Amniotic stem cell (primary cell): ENCODE data around the gene FILIP1L.
"Not testable (repeated sequence)": the region's sequence is repeated elsewhere in the genome, so short reads cannot be mapped to it uniquely, and the experiment has no call there.

ENCODE experiments used
- DNase-seq: peaks from one replicate; lab custom pipeline; 2025; lab: John Stamatoyannopoulos, UW

Gene FILIP1L

GRCh38 chr3:100073714-100074307, 40.5 kb downstream of the FILIP1L start:
- DNase-seq = peak; percentile 28

GRCh38 chr3:100073049-100073713, 41.1 kb downstream of the FILIP1L start:
- DNase-seq = no peak

GRCh38 chr3:100072326-100073048, 41.8 kb downstream of the FILIP1L start:
- DNase-seq = no peak

GRCh38 chr3:100069472-100069871, 44.8 kb downstream of the FILIP1L start:
- DNase-seq = no peak

DNA sequence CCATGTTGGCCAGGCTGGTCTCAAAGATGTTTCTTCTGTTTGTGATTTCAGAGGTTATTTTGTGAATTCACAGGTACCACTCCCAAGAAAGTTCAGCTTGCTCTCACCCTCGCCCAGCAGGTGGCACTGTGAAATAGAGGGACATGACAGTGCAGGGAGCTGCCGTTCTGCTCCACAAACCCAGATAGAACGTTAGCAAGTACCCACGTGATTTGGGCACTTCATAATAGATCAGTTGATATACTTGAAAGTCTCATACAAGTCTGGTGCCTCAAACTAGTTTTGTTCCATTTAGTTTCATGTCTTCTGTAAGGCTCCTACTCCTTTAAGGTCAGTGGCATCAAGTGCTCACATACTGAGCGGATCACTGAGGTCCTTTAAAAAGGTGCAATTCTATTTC, 45.5 kb downstream of the FILIP1L start:
- peak; percentile 43 for DNase-seq

GRCh38 chr3:100067589-100067988, 46.7 kb downstream of the FILIP1L start:
- no peak for DNase-seq

DNA sequence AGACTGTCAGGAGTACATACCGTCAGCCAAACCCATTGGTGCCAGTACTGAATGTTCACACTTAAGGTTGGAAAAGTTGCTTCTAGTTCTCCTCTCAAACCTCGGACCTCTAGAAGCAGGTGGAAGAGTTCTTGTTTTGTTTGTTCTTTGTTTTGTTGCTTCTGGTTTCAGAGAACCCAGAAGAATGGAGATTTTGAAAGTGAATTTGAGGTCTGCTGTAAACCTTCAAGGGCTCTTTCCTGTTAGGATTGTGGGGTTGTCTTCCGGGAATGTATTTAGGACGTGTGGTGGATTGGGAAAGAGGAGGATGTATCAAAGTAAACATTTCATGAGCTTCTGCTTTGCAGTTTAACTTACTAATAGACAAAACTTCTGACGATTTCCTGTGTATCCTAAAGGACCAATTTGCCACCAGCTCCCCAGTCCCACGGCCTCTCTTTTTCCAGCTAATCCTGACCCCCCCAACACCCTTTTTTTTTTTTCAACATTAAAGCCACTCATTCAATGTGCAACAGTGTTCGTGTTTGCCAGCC, 50.3 kb downstream of the FILIP1L start:
- DNase-seq = no peak

DNA sequence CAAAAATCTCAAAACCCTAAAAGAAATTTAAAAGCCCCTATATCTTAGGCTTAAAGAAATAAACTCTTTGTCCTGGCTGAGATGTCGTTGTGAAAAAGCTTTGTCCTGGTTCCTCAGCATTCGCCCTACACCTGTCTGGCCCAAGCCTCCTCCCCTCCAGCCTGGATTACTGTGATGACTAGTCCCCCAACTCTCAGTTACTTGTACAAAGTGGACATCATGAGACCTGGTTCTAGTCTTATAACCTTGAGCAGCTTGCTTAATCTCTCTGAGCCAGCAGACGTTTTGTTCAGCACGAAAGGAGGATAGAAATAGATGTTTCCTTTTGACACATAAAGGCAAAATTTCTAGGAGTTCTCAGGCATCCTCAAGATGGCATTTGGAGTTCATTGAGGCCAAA, 51.6 kb downstream of the FILIP1L start:
- no peak for DNase-seq

DNA sequence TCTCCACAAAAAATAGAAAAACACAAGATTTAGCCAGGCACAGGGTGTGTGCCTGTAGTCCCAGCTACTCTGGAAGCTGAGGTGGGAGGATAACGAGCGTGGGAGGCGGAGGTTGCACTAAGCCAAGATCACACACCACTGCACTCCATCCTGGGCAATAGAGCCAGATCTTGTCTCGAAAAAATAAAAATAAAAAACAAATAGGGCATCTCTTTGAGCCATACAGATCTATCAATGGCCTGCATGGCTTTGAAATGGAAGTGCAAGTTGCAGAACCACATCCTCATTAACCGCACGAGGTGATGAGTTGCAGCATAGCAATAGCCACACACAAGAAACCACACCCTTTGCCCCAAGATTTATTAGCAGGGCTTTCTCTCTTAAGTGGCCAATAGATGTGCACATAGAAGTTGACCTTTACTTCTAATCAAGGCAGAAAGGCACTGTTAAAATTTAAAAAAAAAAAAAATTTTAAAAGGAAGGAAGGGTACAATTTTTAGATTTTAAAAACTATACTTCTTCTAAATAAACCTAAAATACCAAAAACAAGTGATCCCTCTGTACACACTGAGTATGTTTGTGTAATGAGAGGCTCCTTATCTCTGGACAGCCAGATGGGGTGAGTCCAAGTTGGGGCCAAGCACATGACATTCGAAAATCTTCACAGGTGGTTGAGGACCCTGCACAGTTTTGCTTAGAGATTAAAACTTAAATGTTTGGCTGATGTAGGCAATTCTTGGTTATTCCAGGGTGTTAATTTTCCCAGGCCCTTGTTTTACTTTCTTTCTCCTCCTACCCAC, 53.4 kb downstream of the FILIP1L start:
- DNase-seq = no peak

- DNase-seq = no peak
Measured at GRCh38 chr3:100059472-100059871, 54.8 kb downstream of the FILIP1L start.

- no peak for DNase-seq
Measured at GRCh38 chr3:100057716-100058575, 56.4 kb downstream of the FILIP1L start.

- no peak for DNase-seq
Measured at GRCh38 chr3:100053951-100054620, 60.2 kb downstream of the FILIP1L start.

DNA sequence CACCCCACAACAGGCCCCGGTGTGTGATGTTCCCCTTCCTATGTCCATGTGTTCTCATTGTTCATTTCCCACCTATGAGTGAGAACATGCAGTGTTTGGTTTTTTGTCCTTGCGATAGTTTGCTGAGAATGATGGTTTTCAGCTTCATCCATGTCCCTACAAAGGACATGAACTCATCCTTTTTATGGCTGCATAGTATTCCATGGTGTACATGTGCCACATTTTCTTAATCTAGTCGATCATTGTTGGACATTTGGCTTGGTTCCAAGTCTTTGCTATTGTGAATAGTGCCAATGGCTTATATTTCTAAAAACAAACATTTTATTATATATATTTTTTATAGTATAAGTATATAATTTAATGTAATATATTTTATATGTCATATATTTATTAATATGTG, 62.8 kb downstream of the FILIP1L start:
- not testable (repeated sequence) for DNase-seq

DNA sequence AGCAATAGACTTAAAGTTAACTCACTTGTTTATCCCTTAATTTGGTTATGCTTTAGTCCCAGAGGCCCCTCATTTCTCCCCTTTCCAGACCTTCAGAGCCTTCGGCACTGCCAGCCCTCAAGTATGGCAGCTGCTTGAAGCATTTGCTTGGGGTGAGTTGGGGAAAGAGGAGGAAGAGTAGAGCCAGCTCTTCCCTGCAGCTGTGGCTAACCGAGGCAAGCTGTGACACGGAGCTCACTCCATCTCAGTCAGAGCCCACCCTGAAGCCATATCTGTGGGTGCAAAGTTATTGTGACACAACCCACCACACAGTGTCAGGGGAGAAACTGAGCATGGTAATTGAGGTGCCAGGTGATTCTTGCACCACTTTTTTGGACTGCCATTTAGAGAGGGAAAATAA, 66.1 kb downstream of the FILIP1L start:
- DNase-seq = no peak

DNA sequence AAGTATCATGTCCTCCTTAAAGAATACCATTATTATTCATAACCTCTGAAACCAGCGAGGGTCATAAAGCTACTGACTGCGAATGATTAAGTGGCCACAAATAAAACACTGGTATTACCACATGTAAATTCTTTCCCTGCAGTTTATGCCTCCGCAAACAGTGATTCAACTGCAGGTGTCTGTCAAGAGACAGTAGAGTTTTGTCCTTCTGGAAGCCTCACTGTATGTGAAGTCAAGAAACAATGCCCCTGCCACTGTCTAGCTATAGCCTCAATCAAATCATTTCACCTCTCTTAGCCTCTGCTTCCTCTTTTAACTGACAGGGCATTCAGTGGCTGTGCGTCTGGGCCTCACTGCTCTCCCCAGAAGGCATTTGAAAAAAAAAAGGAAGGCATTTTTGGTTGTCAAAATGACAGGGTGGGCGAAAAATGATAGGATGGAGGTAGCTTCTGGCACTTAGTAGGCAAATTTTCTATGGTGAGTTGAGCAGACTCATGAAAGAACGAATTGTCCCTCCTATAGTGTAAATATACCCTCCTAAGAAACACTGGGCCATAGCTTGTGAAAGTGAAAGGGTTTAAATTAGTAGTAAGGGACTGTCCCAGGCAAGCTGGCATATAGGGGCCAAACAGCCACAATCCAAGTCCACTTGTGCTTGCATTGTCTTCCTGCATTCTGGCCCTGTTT, 66.7 kb downstream of the FILIP1L start:
- DNase-seq = no peak

GRCh38 chr3:100046986-100047385, 67.3 kb downstream of the FILIP1L start:
- no peak for DNase-seq

DNA sequence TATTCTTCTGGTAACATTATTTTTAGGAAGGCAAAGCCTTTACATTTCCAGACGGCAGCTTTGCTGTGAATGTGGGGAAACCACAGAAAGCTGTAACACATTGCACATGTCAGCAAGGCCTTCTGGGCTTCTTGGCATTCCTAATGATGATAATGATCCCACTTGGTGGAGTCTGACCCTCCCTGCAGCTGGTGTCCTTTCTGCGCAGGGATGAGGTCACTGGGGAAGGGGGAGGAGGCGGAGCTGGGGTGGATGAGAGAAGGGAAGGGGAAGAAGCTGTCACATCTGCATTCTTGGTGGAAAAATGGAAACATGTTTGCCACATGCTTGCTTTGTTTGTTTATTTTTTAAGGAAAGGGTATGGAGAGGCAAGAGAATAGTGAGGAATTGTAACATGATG, 68.6 kb downstream of the FILIP1L start:
- no peak for DNase-seq

- DNase-seq = no peak
Measured at GRCh38 chr3:100044369-100044768, 69.9 kb downstream of the FILIP1L start.

- DNase-seq = no peak
Measured at GRCh38 chr3:100043271-100043670, 71.0 kb downstream of the FILIP1L start.
